Stimulated activated CD4-positive, alpha-beta T cell treated with anti-CD3 and anti-CD28 coated beads, Interleukin-12 subunit alpha, Interleukin-12 subunit beta, amount 100 ng/mL, for 24 hours (primary cell): ENCODE measurements around the gene ECSCR.

ENCODE experiments used
- DNase-seq, 2 experiments: peaks; one replicate each; pipeline ENCODE4 v3.0.0-alpha.2; 2020; ENCODE audit warnings: low read depth in 2 of 2

The ECSCR gene

DNA sequence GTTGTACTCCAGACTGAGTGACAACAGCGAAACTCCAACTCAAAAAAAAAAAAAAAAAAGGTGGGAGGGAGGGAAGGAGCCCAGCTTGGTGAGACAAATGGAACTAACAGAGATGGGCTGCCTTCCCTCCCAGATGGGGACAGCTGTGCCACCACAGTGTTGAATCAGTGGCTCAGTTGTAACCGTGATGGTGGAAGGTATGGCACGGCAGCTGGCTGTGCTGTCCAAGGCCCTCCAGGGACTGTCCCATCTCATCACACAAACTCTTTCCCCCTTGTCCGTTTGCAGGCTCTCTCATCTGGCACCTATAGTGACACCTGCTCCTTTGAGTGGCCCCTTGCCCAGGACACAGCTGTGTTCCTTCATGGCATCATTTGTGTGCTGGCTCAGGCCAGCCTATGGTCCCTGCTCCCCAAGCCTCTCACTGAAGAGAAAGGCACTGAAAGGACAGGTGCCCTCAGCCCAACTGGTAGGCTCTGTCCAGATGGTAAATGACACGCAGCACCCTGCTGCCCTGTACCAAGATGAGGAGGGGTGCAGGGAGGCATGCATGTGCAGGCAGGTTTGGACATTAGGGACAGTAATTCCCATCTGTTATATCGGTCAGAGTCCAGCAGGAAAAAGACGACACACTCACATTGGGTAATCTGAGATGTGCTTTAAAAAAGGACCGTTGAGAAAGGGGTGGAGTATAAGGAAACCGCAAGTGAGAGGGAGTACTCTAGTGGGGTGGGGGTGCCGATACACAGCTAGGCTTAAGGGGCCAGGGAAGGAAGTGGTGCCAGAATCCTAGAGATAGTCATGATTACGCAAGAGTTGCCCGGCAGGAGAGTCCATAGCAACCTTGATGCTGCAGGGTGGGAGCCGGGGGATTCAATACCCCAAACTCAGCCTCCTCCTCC is 12.6 kb upstream of the ECSCR start:
- DNase-seq, result no peak

GRCh38 chr5:139473565-139473964 is 11.0 kb upstream of the ECSCR start:
- DNase-seq, result no peak

- no peak for DNase-seq
Measured at GRCh38 chr5:139473105-139473504, 10.6 kb upstream of the ECSCR start.

GRCh38 chr5:139472386-139473030 is 10.0 kb upstream of the ECSCR start:
- DNase-seq, result no peak

GRCh38 chr5:139470821-139471300 is 8.3 kb upstream of the ECSCR start, which contains the start of gene SMIM33:
Gene SMIM33, plus strand, starts transcription at chr5:139471004. Its CDS starts 118 bp downstream, at chr5:139471122.
- no peak for DNase-seq

DNA sequence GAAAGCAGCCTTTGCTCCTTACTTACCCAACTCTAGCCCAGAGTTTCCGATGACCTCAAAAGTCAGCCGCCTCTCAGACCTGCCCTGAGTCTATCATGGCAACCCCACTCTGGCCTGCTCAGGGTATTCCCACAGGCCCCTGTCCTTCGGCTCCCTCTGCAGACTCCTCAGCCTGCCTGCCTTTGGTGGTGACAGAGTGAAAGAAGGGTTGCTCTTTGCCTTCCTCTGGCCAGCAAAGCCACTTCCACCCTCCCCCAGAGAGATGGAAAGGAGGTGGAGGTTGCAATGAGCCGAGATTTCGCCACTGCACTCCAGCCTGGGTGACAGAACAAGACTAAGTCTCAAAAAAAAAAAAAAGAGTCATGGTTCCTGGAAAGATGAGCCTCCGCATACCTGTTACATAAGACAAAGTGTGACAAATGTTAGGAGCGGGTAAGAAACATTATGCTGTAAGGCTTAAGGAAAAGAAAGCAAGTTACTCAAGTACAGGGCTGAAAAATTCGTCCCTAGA is 5.9 kb upstream of the ECSCR start:
- no peak for DNase-seq

GRCh38 chr5:139461698-139462097 is 845 bp downstream of the ECSCR start:
- DNase-seq, result no peak

GRCh38 chr5:139461176-139461575 is 1.4 kb downstream of the ECSCR start:
- no peak for DNase-seq

DNA sequence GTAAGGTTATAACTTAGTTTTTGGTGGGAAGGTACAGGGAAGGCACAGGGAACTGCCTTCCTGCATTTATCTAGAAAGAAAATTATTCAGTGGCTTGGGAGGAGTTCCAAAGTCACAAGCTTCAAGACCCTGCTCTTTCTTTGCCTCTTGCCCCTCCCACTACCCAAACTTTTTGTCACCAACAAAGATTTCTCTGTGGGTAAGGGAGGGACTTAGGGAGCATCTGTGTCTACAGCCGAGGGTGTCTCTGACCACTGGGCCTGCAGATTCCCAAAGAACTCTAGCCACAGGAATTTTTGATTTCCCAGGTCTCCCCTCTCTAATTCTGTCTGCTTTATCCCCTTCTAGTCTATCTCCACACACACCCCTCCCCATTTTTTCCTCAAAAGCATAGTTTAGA is 2.1 kb downstream of the ECSCR start:
- DNase-seq, result no peak

DNA sequence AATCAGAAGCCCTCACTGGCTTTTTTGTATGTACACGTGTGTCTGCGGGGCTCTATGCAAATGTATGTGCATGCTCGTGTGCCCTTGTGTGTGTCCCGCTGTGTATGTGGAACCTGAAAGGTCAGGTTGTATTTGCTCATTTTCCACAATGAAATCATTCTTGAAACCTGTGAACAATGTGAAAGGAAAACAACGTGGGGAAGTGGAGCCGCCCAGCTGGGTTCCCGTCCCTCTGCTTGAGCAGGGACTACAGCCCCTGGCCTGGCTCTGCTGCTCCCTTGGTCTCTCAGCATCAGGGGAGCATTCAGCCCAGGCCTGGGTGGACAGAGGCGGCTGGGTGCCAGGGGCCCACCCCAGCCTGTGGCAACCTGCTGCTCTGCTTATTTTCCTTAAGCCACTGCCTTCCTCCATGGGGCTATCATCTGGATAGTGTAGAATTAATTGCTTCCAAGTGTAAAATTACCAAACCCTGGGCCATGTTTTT is 3.0 kb downstream of the ECSCR start:
- no peak for DNase-seq

GRCh38 chr5:139458580-139459407 is 3.7 kb downstream of the ECSCR start:
- peak; percentile 56 to 72 for DNase-seq

DNA sequence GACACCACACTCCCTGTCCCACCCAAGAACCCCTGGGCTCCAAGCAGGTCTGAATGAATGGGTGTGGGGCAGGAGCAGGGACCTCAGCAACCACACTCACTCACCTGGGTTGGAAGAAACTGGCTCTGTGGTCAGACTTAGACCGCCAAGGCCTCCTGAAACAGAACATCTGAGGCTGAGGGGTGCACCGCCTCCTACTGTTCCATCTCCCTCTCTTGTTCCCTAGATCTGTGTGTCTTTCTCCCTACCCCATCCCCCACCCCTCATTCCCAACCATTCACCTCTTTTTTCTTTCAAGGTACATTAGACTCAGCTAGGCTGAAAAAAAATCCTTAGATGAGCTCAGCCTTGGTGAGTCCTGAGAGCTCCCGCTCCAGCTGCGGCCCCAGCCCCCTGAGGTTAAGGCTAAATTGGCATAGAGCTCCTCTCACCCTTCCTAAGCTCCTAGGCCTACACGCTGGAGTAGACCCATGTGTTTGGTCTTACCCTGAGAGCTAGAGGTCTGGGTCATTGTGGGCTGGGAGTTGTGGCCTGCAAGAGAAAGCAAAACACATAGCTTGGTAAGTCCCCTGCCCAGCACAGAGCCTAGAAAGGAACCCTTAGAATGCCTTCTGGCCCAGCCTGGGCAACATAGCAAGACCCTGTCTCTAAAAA is 4.8 kb downstream of the ECSCR start:
- DNase-seq, result no peak

- DNase-seq, result no peak
Measured at GRCh38 chr5:139457241-139457640, 5.3 kb downstream of the ECSCR start.

DNA sequence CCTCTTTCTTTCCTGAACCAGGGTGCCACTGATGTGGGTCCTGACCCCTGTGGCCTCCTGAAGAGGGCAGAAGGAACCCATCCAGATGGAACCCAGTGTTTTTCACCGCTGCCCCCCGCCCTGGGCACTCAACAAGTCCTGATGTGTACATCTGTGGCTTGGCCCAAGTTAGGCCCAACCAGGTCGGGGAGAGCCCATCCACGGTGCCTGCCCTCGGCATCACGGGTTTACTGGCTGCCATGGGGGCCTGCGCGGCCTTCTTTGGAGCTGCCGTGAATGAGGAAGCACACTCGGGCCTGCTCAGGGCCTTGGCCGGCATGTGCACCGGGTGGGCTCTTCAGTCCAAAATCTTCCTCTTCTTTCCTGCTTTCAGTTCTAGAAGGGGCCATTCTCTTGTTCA is 5.8 kb downstream of the ECSCR start:
- no peak for DNase-seq

GRCh38 chr5:139454568-139455290 is 7.8 kb downstream of the ECSCR start:
- no peak for DNase-seq

DNA sequence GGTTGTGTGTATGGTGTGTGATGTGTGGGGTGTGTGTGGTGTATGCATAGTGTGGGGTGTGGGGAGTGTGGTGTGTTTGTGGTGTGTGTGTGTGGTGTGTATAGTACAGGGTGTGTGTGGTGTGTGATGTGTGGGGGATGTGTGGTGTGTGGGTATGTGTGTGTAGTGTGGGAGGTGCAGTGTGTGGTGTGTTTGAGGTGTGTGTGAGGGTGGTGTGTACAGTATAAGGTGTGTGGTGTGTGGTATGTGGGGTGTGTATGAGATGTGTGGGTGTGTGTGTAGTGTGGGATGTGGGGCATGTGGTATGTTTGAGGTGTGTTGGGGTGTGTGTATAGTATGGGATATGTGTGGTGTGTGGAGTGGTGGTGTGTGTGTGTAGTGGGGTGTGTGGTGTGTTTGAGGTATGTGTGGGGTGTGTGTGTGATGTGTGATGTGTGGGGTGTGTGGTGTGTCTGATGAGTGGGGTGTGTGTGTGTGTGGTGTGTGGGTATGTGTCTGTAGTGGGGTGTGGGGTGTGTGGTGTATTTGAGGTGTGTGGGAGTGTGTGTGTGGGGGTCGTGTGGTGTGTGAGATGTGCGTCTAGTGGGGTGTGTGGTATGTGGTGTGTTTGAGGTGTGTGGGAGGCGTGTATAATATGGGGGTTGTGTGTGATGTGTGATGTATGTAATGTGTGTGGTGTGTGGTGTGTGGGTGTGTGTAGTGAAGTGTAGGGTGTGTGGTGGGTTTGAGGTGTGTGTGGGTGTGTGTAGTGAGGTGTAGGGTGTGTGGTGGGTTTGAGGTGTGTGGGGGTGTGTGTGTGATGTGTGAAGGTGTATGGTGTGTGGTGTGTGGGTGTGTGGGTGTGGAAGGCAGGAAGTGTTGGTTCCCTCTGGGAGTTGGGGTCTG is 8.6 kb downstream of the ECSCR start:
- DNase-seq, result no peak

DNA sequence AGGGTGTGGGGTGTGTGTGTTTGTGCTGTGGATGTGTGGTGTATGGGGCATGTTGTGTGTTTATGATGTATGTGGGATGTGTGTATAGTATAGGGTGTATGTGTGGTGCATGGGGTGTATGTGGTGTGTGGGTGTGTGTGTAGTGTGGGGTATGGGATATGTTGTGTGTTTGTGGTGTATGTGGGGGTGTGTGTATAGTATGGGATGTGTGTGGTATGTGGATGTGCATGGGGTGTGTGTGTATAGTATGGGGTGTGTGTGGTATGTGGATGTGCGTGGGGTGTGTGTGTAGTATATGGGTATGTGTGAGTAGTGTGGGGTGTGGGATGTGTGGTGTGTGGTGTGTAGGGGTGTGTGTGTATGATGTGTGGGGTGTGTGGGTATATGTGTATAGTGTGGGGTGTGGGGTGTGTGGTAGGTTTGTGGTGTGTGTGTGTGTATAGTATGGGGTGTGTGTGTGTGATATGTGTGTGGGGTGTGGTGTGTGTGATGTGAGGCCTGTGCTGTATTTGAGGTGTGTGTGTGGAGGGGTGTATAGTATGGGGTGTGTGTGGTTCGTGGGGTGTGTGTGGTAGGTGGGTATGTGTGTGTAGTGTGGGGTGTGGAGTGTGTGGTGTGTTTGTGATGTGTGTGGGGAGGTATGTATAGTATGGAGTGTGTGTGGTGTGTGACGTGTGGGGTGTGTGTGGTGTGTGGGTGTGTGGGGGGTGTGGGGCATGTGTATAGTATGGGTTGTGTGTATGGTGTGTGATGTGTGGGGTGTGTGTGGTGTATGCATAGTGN is 10.5 kb downstream of the ECSCR start:
- DNase-seq, result no peak

- no peak for DNase-seq
Measured at GRCh38 chr5:139451176-139451575, 11.4 kb downstream of the ECSCR start.
